K562 (cell line): ENCODE data around the gene SP4. TPM values are rescaled to one million over a fixed set of nuclear protein-coding genes. Genes with fewer than 3 reads are reported as not detected.

Source experiments
- ATF7 ChIP-seq: fragments of 450-650 bp; IDR thresholded peaks from 2 replicates; pipeline ENCODE4 v1.7.1; 2014; ENCODE audit warnings: mild to moderate bottlenecking, moderate library complexity
- BRF1 ChIP-seq: IDR thresholded peaks from 3 replicates; pipeline ENCODE4 v1.6.1; 2011; ENCODE audit warnings: borderline replicate concordance, mild to moderate bottlenecking; ENCODE audit not compliant: insufficient read length; ENCODE audit errors: extremely low read depth
- CXXC5 ChIP-seq: fragments of 250-450 bp; sonication (Bioruptor Pico); IDR thresholded peaks from 2 replicates; pipeline ENCODE4 v1.8.0; 2022; ENCODE audit warnings: inconsistent platforms, mild to moderate bottlenecking, moderate library complexity
- DDX20 ChIP-seq: fragments of 450-650 bp; IDR thresholded peaks from 2 replicates; pipeline ENCODE4 v1.6.1; 2016; ENCODE audit warnings: missing genetic modification characterization, low read depth, mild to moderate bottlenecking, missing compliant biosample characterization, moderate library complexity
- FOS ChIP-seq: IDR thresholded peaks from 3 replicates; pipeline ENCODE4 v1.6.1; 2011; ENCODE audit not compliant: insufficient read length; ENCODE audit errors: extremely low read depth
- FOXP4 ChIP-seq: sonication (generic); formaldehyde crosslinking; IDR thresholded peaks from 2 replicates; pipeline ENCODE4 v1.8.0; 2022; ENCODE audit warnings: mild to moderate bottlenecking, missing genetic modification reagents, borderline replicate concordance
- FUS ChIP-seq: fragments of 200-400 bp; formaldehyde crosslinking; optimal IDR thresholded peaks from 2 replicates; pipeline ENCODE3; 2017; ENCODE audit warnings: low read depth, low read length
- ILK ChIP-seq: fragments of 450-650 bp; IDR thresholded peaks from 2 replicates; pipeline ENCODE4 v1.6.1; 2016; ENCODE audit warnings: missing genetic modification characterization, low read depth, mild to moderate bottlenecking, missing compliant biosample characterization, moderate library complexity, borderline replicate concordance
- LEF1 ChIP-seq: fragments of 450-650 bp; IDR thresholded peaks from 2 replicates; pipeline ENCODE4 v1.6.1; 2016; ENCODE audit warnings: mild to moderate bottlenecking
- NFXL1 ChIP-seq: fragments of 450-650 bp; formaldehyde crosslinking; IDR thresholded peaks from 2 replicates; pipeline ENCODE4 v1.4.0; 2021; ENCODE audit warnings: mild to moderate bottlenecking
- NR1H2 ChIP-seq: sonication (generic); formaldehyde crosslinking; IDR thresholded peaks from 2 replicates; pipeline ENCODE4 v1.4.0; 2020; ENCODE audit warnings: mild to moderate bottlenecking, missing genetic modification reagents
- PBX2 ChIP-seq, 2 experiments: IDR thresholded peaks in 1 of 2; conservative IDR thresholded peaks in 1 of 2; 2 replicates each; pipeline ENCODE4 v1.6.1; 2016; ENCODE audit warnings: low read depth in 2 of 2, mild to moderate bottlenecking in 1 of 2, missing compliant biosample characterization in 1 of 2, missing genetic modification characterization in 1 of 2, moderate library complexity in 1 of 2
- POLR2AphosphoS5 ChIP-seq: IDR thresholded peaks from 2 replicates; pipeline ENCODE4 v1.6.1; 2011; ENCODE audit warnings: mild to moderate bottlenecking, low read depth, low read length, moderate library complexity; ENCODE audit not compliant: control insufficient read depth, insufficient read depth
- STAT5B ChIP-seq: fragments of 250-450 bp; sonication (Bioruptor Pico); IDR thresholded peaks from 2 replicates; pipeline ENCODE4 v1.8.0; 2021; ENCODE audit warnings: mild to moderate bottlenecking, inconsistent platforms
- ZNF12 ChIP-seq: sonication (generic); formaldehyde crosslinking; IDR thresholded peaks from 2 replicates; pipeline ENCODE4 v1.4.0; 2020; ENCODE audit warnings: mild to moderate bottlenecking, missing genetic modification reagents
- ZNF436 ChIP-seq: fragments of 250-450, 450-650 bp; sonication (Bioruptor Pico); formaldehyde crosslinking; IDR thresholded peaks from 2 replicates; pipeline ENCODE4 v1.7.0; 2020; ENCODE audit warnings: mild to moderate bottlenecking
- ZNF518B ChIP-seq: fragments of 250-450 bp; sonication (Bioruptor Pico); IDR thresholded peaks from 2 replicates; pipeline ENCODE4 v1.5.0; 2021; ENCODE audit warnings: mild to moderate bottlenecking, moderate library complexity
- ZNF589 ChIP-seq: fragments of 200-800 bp; sonication (Bioruptor generic); IDR thresholded peaks from 2 replicates; pipeline ENCODE4 v1.6.1; 2016; ENCODE audit warnings: low read depth, missing genetic modification characterization, missing compliant biosample characterization
- ZSCAN29 ChIP-seq: fragments of 450-650 bp; IDR thresholded peaks from 2 replicates; pipeline ENCODE4 v1.6.1; 2017
- polyA plus RNA-seq, 8 experiments: library from polyadenylated mRNA; depleted of rRNA in 4 of 8; stranded (reverse) in 5 of 8; unstranded in 3 of 8; fragments of >200 nt; fragmentation: Nextera tagmentation in 2 of 8; fragmentation: Illumina TruSeq in 1 of 8; extraction: Ambion mirVana in 2 of 8; extraction: Trizol in 1 of 8; gene quantifications; 2 replicates each; pipeline versions ENCODE4 v1.2.1 to v1.2.3, GENCODE V29; 2011 to 2014; ENCODE audit warnings: inconsistent platforms in 1 of 8, missing spikeins in 1 of 8
- total RNA-seq, 7 experiments: library from RNA; depleted of rRNA in 6 of 7; stranded (reverse); fragments of >200 nt in 6 of 7; fragmentation: Illumina TruSeq in 2 of 7; extraction: Trizol in 2 of 7; gene quantifications; 2 replicates each; pipeline versions ENCODE4 v1.2.1 to v1.2.3, GENCODE V29; 2011 to 2021; ENCODE audit warnings: low replicate concordance in 1 of 7

Gene SP4
- total and polyA plus RNA-seq, 9 of the 15 experiments (the other 6 are each of a cell fraction or from before 2014, with no cell fraction given): 2.4 to 9.4 (median 4.5) TPM

- no peak for TF ChIP-seq FOXP4 (CRISPR knock-in tag)
- no peak for TF ChIP-seq NFXL1 (CRISPR knock-in tag)
- peak; percentile 28; the same call in 1 of the 2 replicates for TF ChIP-seq LEF1
- no peak for TF ChIP-seq NR1H2 (CRISPR knock-in tag)
- TF ChIP-seq ILK (tag): no peak
- TF ChIP-seq BRF1: no peak
- peak; percentile 59; the same call in 1 of the 2 replicates for TF ChIP-seq ZSCAN29
- TF ChIP-seq DDX20 (tag): no peak
- no peak for TF ChIP-seq FUS
- TF ChIP-seq ZNF589: no peak
- TF ChIP-seq ATF7: no peak
- peak; percentile 30; the same call in 1 of the 2 replicates for TF ChIP-seq CXXC5 (CRISPR knock-in tag)
- TF ChIP-seq POLR2AphosphoS5: no peak
- no peak for TF ChIP-seq ZNF436 (CRISPR knock-in tag)
- TF ChIP-seq PBX2 (CRISPR knock-in tag; IDR thresholded peaks at IDR 0.05; ENCODE audit: low read depth): no peak
- no peak for TF ChIP-seq PBX2 (tag; conservative IDR thresholded peaks at IDR 0.05; ENCODE audit: low read depth)
- TF ChIP-seq ZNF518B: no peak
- no peak for TF ChIP-seq ZNF12 (CRISPR knock-in tag)
- TF ChIP-seq FOS: no peak
- TF ChIP-seq STAT5B (CRISPR knock-in tag): no peak
Measured at GRCh38 chr7:21426286-21427181, 1.3 kb upstream of the SP4 start (continued).
